HCT116 (cell line): ENCODE measurements around the gene CGB1. TPM values are rescaled to one million over a fixed set of nuclear protein-coding genes. Genes with fewer than 3 reads are reported as not detected.

ENCODE experiments used
- ATAC-seq: fragments of 200-7000 bp; cut with Tn5 transposase; 2 replicates; pipeline ENCODE4 v1.9.1; 2020; ENCODE audit warnings: mild to moderate bottlenecking, moderate library complexity
- BruUV-seq: library from RNA; stranded (reverse); fragments of 400-500 nt; replicated peaks from 2 replicates; lab custom pipeline; 2021; lab: Mats Ljungman, UMichigan
- CTCF ChIA-PET: fragments of 300-600 bp; sonication (Branson Sonifier 250); formaldehyde crosslinking; loops from one replicate; lab custom pipeline; 2021; ENCODE audit warnings: antibody characterized with exemption; lab: Charles Lee
- POLR2A ChIA-PET: fragments of 300-600, 350-600 bp; sonication (Branson Sonifier 250); formaldehyde crosslinking; loops from one replicate; lab custom pipeline; 2021; ENCODE audit warnings: antibody characterized with exemption; lab: Charles Lee
- RAD21 ChIA-PET, 2 experiments: fragments of 300-600 bp; sonication (Branson Sonifier 250); formaldehyde crosslinking; loops; one replicate each; lab custom pipeline; 2023; ENCODE audit warnings: low total read pairs in 2 of 2; ENCODE audit not compliant: uncharacterized antibody in 2 of 2, unreplicated experiment in 2 of 2, low non-redundant PET in 1 of 2; lab: Charles Lee
- DNase-seq: peaks from one replicate; pipeline ENCODE4 v3.0.0-alpha.2; 2010; ENCODE audit warnings: low read depth, low spot score
- H2AFZ ChIP-seq: fragments of 200-600 bp; shearing (Covaris generic), sonication (generic); 2 replicates; pipeline ENCODE4 v1.6.1; 2017; ENCODE audit warnings: low read depth, mixed run types, mixed read lengths, antibody characterized with exemption, low read length; ENCODE audit not compliant: poor library complexity, severe bottlenecking
- H3K27ac ChIP-seq: 2 replicates; pipeline ENCODE4 v1.5.1; 2012; ENCODE audit warnings: low read depth, low read length
- H3K27me3 ChIP-seq: fragments of 200-600 bp; sonication (generic); 2 replicates; pipeline ENCODE4 v1.6.1; 2016; ENCODE audit warnings: mixed run types, low read length, mixed read lengths; ENCODE audit not compliant: insufficient read depth
- H3K36me3 ChIP-seq, 2 experiments: fragments of 200-500 bp in 1 of 2; fragments of 200-600 bp in 1 of 2; sonication (Bioruptor generic) in 1 of 2; sonication (generic) in 1 of 2; 2 replicates each; pipeline versions ENCODE4 v1.5.1 to v1.6.1; 2014 to 2016; ENCODE audit warnings: low read length in 2 of 2, inconsistent platforms in 1 of 2, mixed read lengths in 1 of 2, mixed run types in 1 of 2; ENCODE audit not compliant: insufficient read depth in 2 of 2, control insufficient read depth in 1 of 2
- H3K4me1 ChIP-seq, 2 experiments: fragments of 200-600 bp in 1 of 2; sonication (generic) in 1 of 2; 2 replicates each; pipeline versions ENCODE4 v1.5.1 to v1.6.1; 2012 to 2017; ENCODE audit warnings: low read length in 2 of 2, inconsistent platforms in 1 of 2, mild to moderate bottlenecking in 1 of 2, mixed read lengths in 1 of 2, mixed run types in 1 of 2, moderate library complexity in 1 of 2; ENCODE audit not compliant: insufficient read depth in 2 of 2, control insufficient read depth in 1 of 2
- H3K4me2 ChIP-seq: fragments of 200-600 bp; sonication (generic); 2 replicates; pipeline ENCODE4 v1.6.1; 2017; ENCODE audit warnings: mixed run types, low read length, mixed read lengths
- H3K4me3 ChIP-seq, 2 experiments: fragments of 200-600 bp in 1 of 2; sonication (generic) in 1 of 2; replicated peaks in 1 of 2; 2 replicates each; pipeline ENCODE4 v1.5.1; 2011 to 2016; ENCODE audit warnings: low read length in 2 of 2, control low read depth in 1 of 2, low read depth in 1 of 2, mild to moderate bottlenecking in 1 of 2, mixed read lengths in 1 of 2, mixed run types in 1 of 2
- H3K79me2 ChIP-seq: fragments of 200-600 bp; sonication (generic); 2 replicates; pipeline ENCODE4 v1.6.1; 2017; ENCODE audit warnings: mild to moderate bottlenecking, mixed run types, low read length, moderate library complexity, mixed read lengths; ENCODE audit not compliant: insufficient read depth
- H3K9ac ChIP-seq: fragments of 200-600 bp; sonication (generic); 2 replicates; pipeline ENCODE4 v1.6.1; 2016; ENCODE audit warnings: low read length, mixed read lengths
- H3K9me2 ChIP-seq: fragments of 200-600 bp; sonication (generic), shearing (Covaris generic); 2 replicates; pipeline ENCODE4 v1.6.1; 2017; ENCODE audit warnings: mixed run types, mild to moderate bottlenecking, moderate library complexity; ENCODE audit not compliant: insufficient read depth
- H3K9me3 ChIP-seq, 2 experiments: fragments of 200-500 bp in 1 of 2; fragments of 200-600 bp in 1 of 2; sonication (Bioruptor generic) in 1 of 2; sonication (generic) in 1 of 2; 2 replicates each; pipeline ENCODE4 v1.6.1; 2014 to 2017; ENCODE audit warnings: low read length in 2 of 2, mixed read lengths in 2 of 2, inconsistent platforms in 1 of 2, low read depth in 1 of 2, mild to moderate bottlenecking in 1 of 2, mixed run types in 1 of 2, moderate library complexity in 1 of 2; ENCODE audit not compliant: control insufficient read depth in 1 of 2, insufficient read depth in 1 of 2
- H4K20me1 ChIP-seq: fragments of 200-600 bp; sonication (generic), shearing (Covaris generic); 2 replicates; pipeline ENCODE4 v1.6.1; 2017; ENCODE audit warnings: mixed run types, mild to moderate bottlenecking, moderate library complexity; ENCODE audit not compliant: insufficient read depth
- CEBPB ChIP-seq: IDR thresholded peaks from 2 replicates; pipeline ENCODE4 v1.6.1; 2012; ENCODE audit warnings: low read depth
- EGR1 ChIP-seq: IDR thresholded peaks from 2 replicates; pipeline ENCODE4 v1.6.1; 2012; ENCODE audit warnings: low read depth
- RAD21 ChIP-seq: IDR thresholded peaks from 2 replicates; pipeline ENCODE4 v1.6.1; 2012; ENCODE audit warnings: low read depth, mild to moderate bottlenecking
- intact Hi-C: fragments of 100-400 bp; cut with micrococcal nuclease; formaldehyde crosslinking; loops from 2 replicates; pipeline ENCODE4 v1.10.0; 2022
- total RNA-seq: library from RNA; stranded (reverse); gene quantifications from one replicate; pipeline ENCODE4 v1.2.1, GENCODE V29; 2021; ENCODE audit not compliant: unreplicated experiment
- TF ChIP-seq, protein P1 (sequence below), 3 experiments: fragments of 200-600 bp in 1 of 3; sonication (generic) in 1 of 3; IDR thresholded peaks in 2 of 3; conservative IDR thresholded peaks in 1 of 3; 2 replicates each; pipeline ENCODE4 v1.5.1; 2012 to 2017; ENCODE audit warnings: low read depth in 2 of 3, low read length in 2 of 3, antibody characterized with exemption in 1 of 3, borderline replicate concordance in 1 of 3, control low read depth in 1 of 3, mild to moderate bottlenecking in 1 of 3, mixed read lengths in 1 of 3, mixed run types in 1 of 3, moderate library complexity in 1 of 3; ENCODE audit not compliant: insufficient read depth in 1 of 3

Gene CGB1
- total RNA-seq, 1 experiment from 2014 or later, result 0.76 TPM

DNA sequence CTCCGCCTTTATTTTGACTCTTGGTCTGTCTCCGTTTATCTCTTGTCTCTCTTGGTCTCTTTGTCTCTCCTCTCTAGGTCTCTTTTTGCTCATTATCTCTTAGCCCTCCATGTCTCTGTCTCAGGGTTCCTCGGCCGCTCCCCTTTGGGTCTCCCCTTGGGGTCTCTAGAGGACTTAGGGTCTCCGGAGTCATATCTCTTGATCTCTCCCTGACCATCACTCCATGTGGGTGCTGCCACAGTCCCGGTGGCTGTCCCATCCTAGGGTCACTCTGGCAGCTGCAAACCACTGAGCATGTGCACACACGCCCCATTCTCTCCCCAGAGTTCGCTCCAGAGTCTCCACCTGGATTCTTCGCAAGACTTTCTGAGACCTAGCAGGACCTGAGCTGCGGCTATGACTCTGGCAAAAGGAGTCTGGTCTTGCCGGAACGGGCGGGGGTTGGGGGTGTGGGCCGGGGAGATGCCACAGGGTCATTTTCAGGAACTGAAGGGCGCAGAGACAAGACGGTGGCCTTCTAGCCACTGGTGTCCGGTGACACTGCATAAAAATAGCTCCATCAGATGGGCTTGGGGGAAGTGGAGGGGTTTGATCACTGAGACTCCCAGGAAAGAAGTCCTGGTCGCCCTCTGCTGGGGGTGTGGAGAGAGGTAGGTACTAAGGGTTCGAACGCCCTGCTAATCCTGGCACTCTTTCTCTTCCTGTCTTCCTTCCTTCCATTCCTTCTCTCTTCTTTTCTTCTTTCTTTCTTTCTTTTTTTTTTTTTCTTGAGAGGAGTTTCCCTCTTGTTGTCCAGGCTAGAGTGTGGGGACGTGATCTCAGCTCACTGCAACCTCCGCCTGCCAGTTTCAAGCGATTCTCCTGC is 37.1 kb upstream of the CGB1 start:
- intact Hi-C loops, result loop anchor here (2.0 kb wide), 2 partner anchors 125 to 285 kb away; no protein-coding TSS in a partner anchor
- Histone ChIP-seq H3K36me3 (no peaks in the 10 kb centered on the region), H3K9ac (no peak overlapping the region), H3K9me2 (no peaks in the 10 kb centered on the region), H3K9me3 (no peaks in the 10 kb centered on the region), H4K20me1 (no peaks in the 10 kb centered on the region), H3K4me2 (peak overlapping the region; percentile 59), H3K4me1 (peaks cover 10 to 11% of the 10 kb centered on the region in 2 experiments), H3K27me3 (no peaks in the 10 kb centered on the region), H3K4me3 (no peak overlapping the region), H3K79me2 (no peaks in the 10 kb centered on the region)
- no TSS peak for BruUV-seq
- ChIA-PET POLR2A (interaction anchor here (0.7 kb wide), 1 partner anchor 76 kb away, joined by 3 read pairs; no protein-coding TSS in a partner anchor), CTCF (interaction anchor here (0.7 to 2.6 kb wide), 16 partner anchors 9 to 278 kb away, joined by 3 to 18 read pairs (median 6); partner anchors contain the start of genes CGB7, GYS1, LIN7B and NTF4), RAD21 (interaction anchor here (0.9 to 1.4 kb wide), 2 partner anchors 125 kb away, joined by 3 to 5 read pairs; no protein-coding TSS in a partner anchor)
- ATAC-seq (peak; percentile 88), DNase-seq (peak; percentile 45)
- TF ChIP-seq, protein P1, sequence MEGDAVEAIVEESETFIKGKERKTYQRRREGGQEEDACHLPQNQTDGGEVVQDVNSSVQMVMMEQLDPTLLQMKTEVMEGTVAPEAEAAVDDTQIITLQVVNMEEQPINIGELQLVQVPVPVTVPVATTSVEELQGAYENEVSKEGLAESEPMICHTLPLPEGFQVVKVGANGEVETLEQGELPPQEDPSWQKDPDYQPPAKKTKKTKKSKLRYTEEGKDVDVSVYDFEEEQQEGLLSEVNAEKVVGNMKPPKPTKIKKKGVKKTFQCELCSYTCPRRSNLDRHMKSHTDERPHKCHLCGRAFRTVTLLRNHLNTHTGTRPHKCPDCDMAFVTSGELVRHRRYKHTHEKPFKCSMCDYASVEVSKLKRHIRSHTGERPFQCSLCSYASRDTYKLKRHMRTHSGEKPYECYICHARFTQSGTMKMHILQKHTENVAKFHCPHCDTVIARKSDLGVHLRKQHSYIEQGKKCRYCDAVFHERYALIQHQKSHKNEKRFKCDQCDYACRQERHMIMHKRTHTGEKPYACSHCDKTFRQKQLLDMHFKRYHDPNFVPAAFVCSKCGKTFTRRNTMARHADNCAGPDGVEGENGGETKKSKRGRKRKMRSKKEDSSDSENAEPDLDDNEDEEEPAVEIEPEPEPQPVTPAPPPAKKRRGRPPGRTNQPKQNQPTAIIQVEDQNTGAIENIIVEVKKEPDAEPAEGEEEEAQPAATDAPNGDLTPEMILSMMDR (IDR thresholded peaks at IDR 0.05 in 2 of 3, conservative IDR thresholded peaks at IDR 0.05 in 1 of 3; ENCODE audit: borderline replicate concordance in 1 of 3, insufficient read depth in 1 of 3, low read depth in 2 of 3, low read length in 2 of 3), result peak; percentile 36 to 65 (median 49)
- no peak for TF ChIP-seq CEBPB
- no peak for TF ChIP-seq EGR1
- peak; percentile 68 for TF ChIP-seq RAD21
- TF ChIP-seq, all 23 proteins: peak for 2
- Histone ChIP-seq H3K27ac (no peak overlapping the region), H2AFZ (no peak overlapping the region)
